GM21786 (cell line): ENCODE data around the gene UBAC2.
"Not testable (repeated sequence)": the region's sequence is repeated elsewhere in the genome, so short reads cannot be mapped to it uniquely, and the experiment has no call there.

ENCODE experiments used
- ATAC-seq: cut with Tn5 transposase; IDR thresholded peaks from one replicate; pipeline ENCODE4 v1.9.1; 2021; ENCODE audit not compliant: unreplicated experiment

Gene UBAC2

DNA sequence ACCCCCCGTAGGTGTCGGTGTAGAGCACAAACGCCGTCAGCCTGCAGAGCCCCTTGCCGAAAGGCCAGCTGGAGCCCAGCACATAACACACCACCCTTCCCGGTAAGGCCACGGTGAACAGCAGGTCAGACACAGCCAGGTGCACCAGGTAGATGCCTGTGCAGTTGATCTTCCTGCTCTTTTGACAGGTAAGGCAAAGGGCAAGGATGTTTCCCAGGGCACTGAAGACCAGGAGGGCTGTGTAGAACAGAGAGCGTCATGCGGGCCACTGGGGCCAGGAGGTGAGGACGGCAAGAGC is 208.0 kb downstream of the UBAC2 start:
- no peak for ATAC-seq

DNA sequence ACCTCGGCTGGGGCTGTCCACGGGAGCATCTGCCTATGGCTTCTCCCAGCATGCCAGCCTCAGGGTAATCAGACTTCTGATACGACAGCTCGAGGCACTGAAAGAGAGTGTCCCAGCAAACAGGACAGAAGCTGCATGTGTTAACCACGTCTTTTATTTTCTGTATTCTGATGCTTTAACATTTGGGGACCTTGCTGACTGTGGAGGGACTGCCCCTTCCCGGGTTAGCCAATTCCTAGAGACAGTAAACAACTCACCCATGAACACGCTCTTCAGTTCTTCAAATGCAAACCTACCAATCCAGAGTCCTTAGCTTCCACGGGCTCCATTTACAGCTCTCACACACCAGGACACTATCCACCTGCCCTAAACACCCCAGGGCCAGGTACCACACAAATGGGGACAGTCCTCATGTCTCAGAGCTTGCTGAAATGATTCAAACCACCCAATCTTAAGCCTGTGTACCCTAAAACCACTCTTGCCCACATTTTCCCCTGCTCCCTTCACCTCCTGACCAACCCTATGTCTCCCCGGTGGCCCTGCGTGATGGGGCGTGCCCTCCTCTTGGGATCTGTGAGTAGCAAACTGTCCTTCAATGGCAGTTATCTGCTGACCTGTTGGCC is 208.9 kb downstream of the UBAC2 start:
- ATAC-seq = not testable (repeated sequence)

DNA sequence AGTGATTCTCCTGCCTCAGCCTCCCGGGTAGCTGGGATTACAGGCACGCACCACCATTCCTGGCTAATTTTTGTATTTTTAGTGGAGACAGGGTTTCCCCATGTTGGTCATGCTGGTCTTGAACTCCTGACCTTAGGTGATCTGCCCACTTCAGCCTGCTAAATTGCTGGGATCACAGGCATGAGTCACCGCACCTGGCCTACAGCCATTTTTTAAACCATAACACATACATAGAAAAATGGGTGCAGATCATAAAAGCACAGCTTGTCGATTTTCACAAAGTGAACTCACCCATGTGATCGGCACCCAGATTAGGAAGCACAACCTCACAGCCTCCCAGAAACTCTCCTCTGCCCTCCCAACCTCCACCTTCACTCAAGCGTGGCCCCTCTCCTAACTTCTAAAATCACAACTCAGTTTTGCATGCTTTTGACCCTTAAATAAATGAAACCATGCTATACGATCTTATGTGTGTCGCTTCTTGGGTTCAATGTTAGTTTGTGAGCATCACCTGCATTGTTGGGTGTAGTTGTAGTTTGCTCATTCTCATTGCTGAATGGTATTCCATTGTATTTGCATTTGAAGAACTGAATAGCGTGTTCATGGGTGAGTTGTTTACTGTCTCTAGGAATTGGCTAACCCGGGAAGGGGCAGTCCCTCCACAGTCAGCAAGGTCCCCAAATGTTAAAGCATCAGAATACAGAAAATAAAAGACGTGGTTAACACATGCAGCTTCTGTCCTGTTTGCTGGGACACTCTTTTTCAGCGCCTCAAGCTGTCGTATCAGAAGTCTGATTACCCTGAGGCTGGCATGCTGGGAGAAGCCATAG is 210.2 kb downstream of the UBAC2 start:
- peak; percentile 48 for ATAC-seq

DNA sequence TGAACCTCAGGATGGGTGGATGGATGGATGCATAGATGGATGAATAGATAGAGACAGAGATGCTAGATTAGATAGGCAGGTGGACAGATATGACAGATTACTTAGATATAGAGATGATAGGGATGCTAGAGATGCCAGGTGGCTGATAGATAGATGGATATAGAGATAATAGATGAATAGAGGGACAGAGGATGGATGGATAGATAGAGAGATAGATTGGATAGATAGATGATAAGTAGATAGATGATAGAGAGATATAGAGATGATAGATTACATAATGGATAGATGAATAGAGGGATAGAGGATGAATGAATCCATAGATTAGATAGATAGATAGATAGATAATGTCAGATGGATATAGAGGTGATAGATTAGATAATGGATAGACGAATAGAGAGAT is 212.2 kb downstream of the UBAC2 start:
- no peak for ATAC-seq

DNA sequence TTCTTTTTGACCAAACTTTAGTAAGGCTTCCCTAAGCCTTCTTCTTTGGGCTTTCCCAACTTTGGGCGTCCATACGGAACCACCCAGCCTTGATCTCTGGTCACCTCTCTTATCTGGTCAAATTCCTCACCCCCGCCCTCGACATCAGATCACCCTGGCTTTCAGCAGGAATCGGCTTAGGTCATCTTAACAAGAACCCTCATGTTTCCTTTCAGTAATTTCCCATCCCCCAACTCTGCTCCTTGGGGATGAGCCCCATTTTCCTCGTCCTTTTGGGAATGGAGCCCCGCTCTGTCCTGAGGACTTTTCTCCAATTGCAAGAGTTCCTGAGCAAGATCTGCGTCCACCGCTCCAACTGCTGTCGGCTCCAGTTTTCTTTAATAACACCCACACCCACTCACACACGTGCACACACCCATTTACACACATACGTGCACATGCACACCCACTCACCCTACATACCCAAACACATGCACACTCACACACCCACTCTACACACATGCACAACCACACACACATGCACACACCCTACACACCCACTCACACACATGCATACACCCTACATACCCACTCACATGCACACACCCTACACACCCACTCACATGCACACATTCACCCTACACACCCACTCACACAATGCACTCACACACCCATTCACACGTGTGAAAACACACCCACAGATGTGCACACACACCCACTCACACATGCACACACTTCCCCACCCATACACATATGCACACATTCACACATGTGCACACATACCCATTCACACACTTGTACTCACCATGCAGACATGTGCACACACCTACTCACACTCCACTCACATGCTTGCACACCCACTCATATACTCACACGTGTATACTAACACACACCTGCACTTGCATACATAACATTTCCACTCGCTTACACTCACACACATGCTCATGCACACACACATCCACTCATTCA is 213.7 kb downstream of the UBAC2 start:
- no peak for ATAC-seq

DNA sequence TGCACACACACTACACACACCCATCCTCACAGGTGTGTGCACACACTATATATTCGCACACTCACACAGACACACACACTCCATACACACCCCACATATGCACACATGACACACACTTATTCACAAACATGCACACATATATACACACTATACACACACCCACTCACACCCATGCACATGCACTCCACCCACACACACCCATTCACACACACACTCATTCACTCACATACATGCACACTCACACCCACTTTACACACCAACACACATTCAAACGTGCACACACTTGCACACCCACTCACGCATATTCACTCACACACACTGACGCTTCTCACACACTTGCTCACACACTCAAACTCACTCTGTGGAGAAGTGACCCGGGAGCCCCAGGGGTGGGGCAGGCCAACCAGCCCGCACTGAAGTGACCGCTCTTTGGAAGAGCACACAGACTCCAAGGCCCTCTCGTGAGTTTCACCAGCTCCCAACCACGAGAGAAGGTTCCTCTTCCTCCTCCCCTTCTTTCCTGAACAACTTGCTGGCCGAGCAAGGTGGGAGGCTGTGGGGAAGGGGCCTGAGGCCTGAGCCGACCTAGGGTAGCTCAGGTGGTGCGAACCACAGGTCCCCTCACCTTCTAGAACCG is 214.5 kb downstream of the UBAC2 start:
- ATAC-seq = no peak

DNA sequence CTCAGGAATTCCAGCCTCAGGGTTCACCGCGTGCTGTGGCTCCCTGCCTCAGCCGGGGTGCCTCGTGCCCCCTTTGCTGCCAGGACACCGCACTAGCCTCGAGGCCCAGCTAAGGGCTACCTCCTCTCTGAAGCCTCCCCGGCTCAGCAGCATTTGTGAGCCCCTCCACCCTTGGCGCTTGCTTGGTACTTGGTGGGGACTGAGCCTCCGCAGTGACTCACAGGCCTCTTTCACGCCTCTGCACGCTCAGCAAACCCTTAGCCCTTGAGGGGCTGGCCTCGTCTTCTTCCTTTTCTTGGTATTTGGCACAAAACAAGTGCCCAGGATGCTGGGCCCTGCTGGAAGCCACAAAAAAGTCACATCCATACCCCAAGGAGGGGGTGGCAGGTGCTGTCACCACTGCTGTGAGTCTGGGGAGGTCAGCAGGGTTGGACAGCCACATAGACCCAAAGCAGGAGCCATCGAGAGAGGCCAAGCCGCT is 215.2 kb downstream of the UBAC2 start:
- no peak for ATAC-seq

DNA sequence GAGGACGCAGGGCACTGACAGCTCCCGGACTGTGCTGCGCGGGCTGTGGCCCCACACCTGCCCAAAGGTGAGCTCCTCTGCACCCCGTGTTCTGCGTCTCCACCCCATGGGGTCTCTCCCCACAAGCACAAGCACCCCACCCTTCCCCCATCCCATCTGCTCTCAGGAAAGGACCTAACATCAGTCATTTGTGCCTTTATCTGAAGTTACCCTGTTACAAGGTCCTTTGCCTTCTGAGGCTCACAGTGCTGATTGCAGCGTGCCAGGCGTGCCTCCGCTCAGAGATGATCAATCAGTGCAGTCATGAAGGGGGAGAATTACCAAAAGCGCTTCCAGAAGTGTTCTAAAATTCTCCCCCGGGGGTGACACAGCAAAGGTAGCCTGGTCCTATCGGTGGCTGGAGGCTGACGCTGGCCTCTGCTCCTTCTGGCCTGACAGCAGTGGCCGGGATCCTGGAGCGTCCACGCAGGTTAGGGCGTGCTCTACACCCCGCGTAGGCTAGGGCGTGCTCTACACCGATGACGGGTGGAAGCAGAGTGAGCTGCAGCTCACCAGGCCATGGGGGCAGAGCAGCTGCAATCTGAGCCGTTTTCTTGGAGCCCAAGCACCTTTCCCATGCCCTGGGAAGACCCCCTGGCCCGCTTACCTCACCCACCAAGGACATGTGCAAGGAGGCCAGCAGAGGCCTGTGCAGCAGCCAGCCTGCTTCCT is 215.9 kb downstream of the UBAC2 start:
- no peak for ATAC-seq

DNA sequence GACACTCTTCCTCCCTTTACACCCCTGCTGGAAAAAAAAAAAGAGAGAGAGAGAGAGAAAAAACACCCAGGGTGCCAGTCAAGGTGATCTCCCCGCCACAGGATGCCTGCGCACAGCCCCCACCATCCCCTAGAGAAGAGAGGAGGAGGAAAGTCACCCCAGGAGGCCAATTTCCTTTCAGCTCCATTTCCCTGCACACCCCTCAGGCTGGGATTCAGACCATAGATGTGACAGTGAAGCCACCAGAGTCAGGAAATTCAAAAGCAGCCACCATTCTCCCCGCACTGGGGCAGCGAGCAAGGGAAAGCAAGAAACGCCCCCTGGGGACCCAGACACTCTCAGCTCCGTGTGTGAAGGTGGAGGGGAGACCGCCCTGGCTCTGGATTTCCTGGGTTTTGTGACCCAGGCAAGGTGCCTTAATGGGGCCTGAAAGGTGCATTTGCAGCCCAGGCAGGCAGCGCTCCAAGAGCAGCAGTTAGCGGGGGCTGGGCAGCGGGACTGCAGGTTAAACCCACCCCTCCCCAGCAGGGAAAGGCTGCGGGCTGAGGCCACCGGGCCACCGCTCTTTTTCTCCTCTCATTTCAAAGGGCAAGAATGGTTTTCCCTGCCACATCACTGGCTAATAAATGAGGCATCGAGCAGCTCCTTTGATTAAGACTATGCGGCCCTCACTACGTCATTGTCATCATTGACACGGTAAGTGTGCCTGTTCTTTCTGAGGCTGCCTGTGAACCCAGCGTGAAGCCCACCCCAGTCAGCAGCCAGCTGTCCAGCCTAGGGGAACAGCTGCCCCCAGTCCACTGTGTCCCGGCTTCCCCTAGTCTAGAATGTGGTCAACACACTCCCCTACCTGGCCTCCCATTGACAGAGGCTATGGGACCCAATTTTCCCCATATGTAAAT is 216.8 kb downstream of the UBAC2 start:
- no peak for ATAC-seq

DNA sequence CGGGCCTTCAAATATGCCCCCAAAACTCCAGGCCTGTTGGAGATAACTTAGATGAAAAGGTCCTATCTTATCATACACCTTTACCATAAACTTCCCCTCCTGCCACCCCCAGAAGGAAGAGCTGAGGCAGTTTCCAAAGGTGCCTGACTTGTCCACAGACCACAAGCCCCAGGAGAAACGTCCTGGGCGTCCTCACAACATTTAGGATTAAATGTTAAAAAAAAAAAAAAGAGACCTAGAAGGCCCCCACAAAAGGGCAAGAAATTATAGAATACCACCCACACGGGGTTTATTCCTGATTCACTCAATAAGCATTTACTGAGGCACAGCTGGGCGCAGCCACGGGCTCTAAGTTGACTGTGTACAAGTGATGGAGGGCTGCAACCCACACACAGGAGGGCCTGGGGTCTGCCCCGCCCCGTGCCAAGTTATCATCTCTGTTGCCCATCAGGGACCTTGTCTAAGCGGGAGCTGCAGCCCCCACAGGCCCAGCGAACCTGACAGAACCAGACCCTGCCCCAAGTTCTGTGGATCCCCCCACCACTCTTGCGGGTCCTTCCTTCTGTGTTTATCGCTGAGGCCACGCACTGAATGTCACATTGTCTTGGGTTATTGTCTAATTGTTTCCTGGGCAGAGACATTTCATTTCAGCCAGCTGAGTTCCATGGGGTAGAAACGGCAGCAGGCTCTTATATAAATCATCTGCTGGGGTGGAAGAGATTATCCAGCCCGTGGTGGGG is 217.6 kb downstream of the UBAC2 start:
- no peak for ATAC-seq

DNA sequence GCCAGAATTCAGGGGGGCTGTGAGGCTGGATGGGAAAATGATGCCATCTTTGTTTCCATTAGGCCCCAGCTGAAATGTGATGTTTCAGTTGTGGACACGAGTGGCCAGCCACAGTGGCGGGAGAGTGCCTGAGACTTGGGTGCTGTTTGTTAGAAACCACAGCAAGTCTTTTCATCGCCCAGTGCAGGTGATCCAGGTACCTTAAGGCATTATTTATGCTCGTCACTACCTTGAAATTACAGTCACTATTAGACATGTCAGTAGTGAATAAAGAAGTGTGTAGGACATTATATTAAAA is 218.1 kb downstream of the UBAC2 start:
- ATAC-seq = no peak

DNA sequence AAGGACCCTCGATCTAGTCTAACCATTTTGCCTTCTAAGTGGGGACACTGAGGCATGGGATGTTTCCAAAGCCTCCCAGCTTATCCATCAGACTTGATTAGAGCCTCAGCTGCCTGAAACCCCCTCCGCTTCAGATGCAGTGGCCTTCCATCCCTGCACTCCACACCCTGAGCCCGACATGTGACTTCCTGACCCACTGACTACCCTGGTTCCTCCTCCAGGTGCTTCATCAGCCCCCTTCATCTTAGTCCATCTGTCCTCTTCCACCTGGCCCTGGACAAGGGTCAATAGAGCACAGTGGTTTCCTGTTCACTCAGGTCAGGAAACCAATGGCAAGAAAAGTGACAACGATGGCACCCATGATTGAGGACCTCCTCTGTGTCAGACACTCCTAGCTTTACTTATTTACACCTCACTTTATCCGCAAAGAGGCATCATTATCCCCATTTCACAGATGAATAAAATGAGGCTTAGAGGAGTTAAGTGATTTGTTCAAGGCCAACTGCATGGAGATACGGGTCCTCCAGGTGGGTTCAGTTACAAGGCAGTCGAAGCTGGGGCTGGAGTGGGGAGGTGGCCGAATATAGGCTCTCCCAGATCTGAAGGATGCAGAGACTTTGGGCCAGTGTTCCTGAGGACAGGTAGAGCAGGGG is 219.1 kb downstream of the UBAC2 start:
- no peak for ATAC-seq

DNA sequence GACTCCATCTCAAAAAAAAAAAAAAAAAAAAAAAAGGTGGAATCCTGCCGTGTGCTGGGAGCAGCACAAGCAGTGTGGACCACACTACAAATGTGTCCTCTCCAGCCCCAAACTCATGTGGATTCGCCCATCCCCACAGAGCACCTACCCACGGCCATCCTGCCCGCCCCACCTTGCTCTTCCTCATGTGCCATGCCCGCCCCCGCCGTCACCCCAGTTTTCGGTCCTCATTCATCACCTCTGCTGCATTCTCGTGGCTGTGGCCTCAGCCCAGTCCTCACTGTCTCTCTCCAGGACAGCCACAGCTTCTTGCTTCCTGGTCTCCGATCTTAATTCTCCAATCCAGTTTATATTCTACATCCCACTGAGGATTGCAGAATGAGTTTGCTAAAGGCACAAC is 220.6 kb downstream of the UBAC2 start:
- ATAC-seq = no peak

DNA sequence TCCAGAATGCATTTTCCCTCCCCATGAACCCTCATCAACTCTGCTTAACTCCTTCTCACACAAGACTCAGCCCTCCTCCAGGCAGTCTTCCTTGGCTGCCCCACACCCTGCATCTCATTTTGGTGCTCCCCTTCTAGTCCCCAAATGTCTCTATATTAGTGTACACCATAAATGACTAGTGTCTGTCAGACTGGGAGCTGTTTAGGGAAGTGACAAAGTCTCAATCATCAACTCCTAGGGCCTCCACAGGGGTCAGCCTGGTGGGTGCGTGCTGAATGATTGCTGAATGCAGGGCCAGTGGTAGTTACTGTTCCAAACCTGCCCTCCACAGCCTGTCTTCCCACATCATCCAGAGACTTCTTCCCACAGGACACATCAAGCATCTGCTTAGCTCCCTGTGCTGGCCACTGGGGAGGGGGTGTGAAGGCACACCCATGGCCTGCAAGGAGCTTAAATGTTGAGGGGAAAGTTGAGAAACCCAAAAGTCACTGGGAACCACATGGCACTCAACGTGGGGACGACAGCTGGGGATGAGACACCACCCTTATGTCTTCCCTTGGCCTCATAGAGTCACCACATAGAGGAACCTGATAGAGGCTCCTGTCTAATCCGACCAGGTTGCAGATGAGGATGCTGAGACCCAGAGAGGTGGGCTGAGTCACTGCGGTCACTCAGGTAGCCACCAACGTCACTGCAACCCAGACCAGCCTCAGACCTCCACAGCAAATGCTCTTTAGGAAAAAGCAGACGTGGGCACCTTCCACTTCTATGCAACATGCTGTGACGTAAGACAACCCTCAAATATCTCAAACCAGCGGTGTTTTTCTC is 221.3 kb downstream of the UBAC2 start:
- no peak for ATAC-seq

DNA sequence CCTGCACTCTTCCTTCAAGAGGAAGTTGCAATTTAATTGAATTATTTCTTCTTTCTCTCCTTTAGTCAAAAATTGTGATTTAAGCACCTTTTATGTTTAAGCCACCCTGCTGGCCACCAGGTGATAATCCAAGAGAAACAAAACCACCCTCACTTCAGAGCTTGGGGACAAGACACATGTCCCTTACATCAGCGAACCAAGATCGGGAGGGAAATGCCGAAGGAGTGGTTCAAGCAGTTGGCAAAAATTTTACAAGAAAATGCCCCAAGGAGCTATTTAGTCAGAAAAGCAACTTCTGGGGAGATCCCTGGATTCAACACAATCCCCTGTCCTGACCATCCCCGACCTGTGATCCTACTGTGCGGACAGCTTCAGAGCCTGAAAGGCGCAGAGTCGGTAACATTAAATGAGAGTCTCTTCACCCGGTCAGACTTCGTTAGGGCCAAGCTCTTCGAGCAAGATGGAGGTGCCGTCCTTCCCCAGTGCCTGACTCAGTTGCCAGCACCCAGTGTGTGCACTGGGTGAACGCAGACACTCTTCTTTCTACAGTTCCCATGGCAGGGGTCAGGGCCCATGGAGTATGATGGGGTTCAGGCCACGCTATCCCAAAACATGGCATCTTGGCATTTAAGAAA is 222.0 kb downstream of the UBAC2 start:
- ATAC-seq = no peak

DNA sequence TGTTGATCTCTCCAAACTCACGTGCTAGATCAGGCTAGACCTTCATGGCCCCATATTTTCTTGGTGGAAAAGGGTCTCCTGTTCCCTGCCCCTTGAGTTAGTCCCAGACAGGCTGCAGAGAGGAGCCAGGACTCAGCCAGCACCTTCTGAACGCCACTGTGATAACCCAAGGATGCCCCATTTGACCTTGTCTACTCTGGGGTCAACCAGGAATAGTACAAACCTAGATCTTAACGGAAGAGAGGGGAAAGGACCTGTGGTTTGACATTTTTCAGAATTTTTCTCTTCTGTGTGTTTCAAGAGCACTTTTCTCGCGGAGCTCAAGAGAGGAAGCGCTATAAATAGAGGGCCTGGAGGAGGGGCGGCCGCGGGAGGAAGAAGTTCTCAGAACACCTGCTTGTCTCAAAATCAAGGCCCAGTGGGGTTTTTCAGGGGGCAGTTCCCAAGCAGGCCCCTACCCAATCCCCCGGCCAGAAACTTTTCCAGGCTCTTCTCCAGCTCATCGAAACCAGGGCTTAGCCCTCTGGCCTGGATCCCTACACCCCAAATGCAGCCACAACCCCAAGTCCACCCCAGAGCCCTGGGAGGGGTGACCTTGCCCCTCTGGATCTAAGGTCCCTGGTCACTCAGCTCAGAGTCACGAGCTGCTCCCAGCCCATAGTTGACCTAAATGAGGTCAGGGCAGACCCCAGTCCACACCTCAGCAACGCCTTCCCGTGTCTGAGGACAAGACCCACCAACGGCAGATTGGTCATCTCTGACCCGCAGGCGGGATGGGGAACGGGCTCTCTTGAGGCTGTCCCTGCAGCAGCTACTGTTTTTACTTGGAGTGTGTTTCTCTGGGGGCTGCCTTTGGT is 225.1 kb downstream of the UBAC2 start:
- ATAC-seq = peak; percentile 77
